ENCODE data around the gene CORIN.

The CORIN gene

DNA sequence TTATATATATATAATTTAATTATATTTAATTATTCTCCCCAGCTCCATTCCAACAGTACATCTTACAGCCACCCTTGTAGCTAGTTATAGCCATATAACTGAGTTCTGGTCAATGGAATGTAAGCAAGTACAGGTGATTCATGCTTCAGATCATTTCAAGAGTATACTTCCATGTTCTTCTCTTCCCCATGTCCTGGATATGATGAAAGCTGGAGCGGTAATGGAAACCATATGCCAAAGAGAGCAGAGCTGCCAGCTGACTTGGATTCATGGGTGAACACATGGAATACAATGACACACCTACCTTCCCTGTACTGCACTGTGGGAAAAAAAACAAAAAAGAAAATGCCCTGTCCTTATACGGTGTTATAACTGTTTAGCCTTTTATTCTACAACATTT lies 17.5 kb upstream of the CORIN start (continued):
- TF ChIP-seq, protein P1, sequence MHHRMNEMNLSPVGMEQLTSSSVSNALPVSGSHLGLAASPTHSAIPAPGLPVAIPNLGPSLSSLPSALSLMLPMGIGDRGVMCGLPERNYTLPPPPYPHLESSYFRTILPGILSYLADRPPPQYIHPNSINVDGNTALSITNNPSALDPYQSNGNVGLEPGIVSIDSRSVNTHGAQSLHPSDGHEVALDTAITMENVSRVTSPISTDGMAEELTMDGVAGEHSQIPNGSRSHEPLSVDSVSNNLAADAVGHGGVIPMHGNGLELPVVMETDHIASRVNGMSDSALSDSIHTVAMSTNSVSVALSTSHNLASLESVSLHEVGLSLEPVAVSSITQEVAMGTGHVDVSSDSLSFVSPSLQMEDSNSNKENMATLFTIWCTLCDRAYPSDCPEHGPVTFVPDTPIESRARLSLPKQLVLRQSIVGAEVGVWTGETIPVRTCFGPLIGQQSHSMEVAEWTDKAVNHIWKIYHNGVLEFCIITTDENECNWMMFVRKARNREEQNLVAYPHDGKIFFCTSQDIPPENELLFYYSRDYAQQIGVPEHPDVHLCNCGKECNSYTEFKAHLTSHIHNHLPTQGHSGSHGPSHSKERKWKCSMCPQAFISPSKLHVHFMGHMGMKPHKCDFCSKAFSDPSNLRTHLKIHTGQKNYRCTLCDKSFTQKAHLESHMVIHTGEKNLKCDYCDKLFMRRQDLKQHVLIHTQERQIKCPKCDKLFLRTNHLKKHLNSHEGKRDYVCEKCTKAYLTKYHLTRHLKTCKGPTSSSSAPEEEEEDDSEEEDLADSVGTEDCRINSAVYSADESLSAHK (tag by site-specific recombination; IDR thresholded peaks at IDR 0.05): no peak
- no peak for TF ChIP-seq ZNF416 (tag by site-specific recombination; IDR thresholded peaks at IDR 0.05)
- no peak for TF ChIP-seq ZNF585B (tag by site-specific recombination; IDR thresholded peaks at IDR 0.05)
- TF ChIP-seq ZFP37 (tag by site-specific recombination; IDR thresholded peaks at IDR 0.05): no peak
- TF ChIP-seq ZNF112 (tag by site-specific recombination; IDR thresholded peaks at IDR 0.05): no peak
- TF ChIP-seq MEIS1 (CRISPR knock-in tag; IDR thresholded peaks at IDR 0.05; ENCODE audit: borderline replicate concordance): no peak
- no peak for TF ChIP-seq ZSCAN30 (tag by site-specific recombination; IDR thresholded peaks at IDR 0.05)

DNA sequence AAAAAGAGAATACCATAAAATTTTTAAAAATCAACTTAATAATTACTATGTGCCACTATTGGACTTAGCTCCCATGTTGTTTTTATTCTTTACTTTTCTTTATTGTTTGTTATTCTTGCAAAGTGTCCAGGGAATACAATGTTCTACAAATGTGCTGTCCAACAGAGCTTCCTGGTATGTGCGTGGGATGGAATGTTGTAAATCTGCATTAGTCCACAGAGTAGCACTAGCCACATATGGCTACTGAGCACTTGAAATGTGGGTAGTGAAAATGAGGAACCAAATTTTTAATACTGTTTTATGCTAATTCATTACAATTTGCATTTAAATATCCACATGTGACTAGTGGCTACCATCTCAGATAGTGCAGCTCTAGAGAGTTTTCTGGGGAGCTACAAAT lies 14.3 kb upstream of the CORIN start:
- no peak overlapping the region for H3K27ac ChIP-seq (ENCODE audit: extremely low read depth, low read depth, low read length)
- POLR2A ChIA-PET: interaction anchor here (0.5 kb wide), 1 partner anchor 10 kb away, joined by 3 read pairs; no protein-coding TSS in a partner anchor
- CTCF ChIA-PET: no interaction called here

DNA sequence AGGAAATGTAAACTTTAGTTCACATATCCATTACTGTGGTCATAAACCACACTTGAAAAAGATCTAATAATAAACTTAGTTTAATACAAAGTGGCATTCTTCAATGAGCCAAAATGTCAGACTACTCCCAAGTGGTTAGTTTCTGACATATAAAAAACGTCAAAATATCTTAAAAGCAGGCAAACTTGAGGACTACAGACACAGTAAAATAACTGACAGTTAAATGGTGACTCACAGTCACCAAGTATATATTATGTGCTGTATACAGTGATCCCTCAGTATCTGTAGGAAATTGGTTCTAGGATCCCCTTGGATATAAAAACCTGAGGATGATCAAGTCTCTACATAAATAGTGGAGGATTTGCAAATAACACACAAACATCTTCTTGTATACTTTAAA lies 11.6 kb upstream of the CORIN start:
- H3K9me3 ChIP-seq (ENCODE audit: control insufficient read depth, insufficient read depth, low read depth, low read length): no peaks in the 10 kb centered on the region
- TF ChIP-seq ZNF335 (tag by site-specific recombination; conservative IDR thresholded peaks at IDR 0.05) (no peak), ZNF16 (tag by site-specific recombination; IDR thresholded peaks at IDR 0.05; ENCODE audit: low read depth) (no peak), MZF1 (tag by site-specific recombination; IDR thresholded peaks at IDR 0.05; ENCODE audit: borderline replicate concordance) (no peak)
- H3K36me3 ChIP-seq (ENCODE audit: control insufficient read depth in 2 of 2, insufficient read depth in 1 of 2, low read length in 2 of 2): peaks cover 3 to 51% of the 10 kb centered on the region in 2 experiments; a peak in 2 of 3 replicates
- no peak overlapping the region for H3K4me3 ChIP-seq (ENCODE audit: low read depth, low read length)
- H3K27ac ChIP-seq (ENCODE audit: extremely low read depth, low read depth, low read length): no peak overlapping the region
- ChIA-PET POLR2A (no interaction called here), CTCF (no interaction called here)
- H3K4me1 ChIP-seq (ENCODE audit: control insufficient read depth, insufficient read depth, low read length): no peaks in the 10 kb centered on the region

More for the DNA sequence above, 14.3 kb upstream of the CORIN start:
- no peaks in the 10 kb centered on the region for H3K4me1 ChIP-seq (ENCODE audit: control insufficient read depth, insufficient read depth, low read length)
- TF ChIP-seq BCL11B (tag by site-specific recombination; IDR thresholded peaks at IDR 0.05; ENCODE audit: low read depth): no peak
- TF ChIP-seq ZNF416 (tag by site-specific recombination; IDR thresholded peaks at IDR 0.05): no peak
- TF ChIP-seq WT1 (tag by site-specific recombination; IDR thresholded peaks at IDR 0.05): no peak
- no peak for TF ChIP-seq ZSCAN30 (tag by site-specific recombination; IDR thresholded peaks at IDR 0.05)
- TF ChIP-seq, protein P2, sequence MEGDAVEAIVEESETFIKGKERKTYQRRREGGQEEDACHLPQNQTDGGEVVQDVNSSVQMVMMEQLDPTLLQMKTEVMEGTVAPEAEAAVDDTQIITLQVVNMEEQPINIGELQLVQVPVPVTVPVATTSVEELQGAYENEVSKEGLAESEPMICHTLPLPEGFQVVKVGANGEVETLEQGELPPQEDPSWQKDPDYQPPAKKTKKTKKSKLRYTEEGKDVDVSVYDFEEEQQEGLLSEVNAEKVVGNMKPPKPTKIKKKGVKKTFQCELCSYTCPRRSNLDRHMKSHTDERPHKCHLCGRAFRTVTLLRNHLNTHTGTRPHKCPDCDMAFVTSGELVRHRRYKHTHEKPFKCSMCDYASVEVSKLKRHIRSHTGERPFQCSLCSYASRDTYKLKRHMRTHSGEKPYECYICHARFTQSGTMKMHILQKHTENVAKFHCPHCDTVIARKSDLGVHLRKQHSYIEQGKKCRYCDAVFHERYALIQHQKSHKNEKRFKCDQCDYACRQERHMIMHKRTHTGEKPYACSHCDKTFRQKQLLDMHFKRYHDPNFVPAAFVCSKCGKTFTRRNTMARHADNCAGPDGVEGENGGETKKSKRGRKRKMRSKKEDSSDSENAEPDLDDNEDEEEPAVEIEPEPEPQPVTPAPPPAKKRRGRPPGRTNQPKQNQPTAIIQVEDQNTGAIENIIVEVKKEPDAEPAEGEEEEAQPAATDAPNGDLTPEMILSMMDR (tag by site-specific recombination; IDR thresholded peaks at IDR 0.05): no peak
- no peak for TF ChIP-seq ZNF112 (tag by site-specific recombination; IDR thresholded peaks at IDR 0.05)
- no peak for TF ChIP-seq ZNF623 (tag by site-specific recombination; IDR thresholded peaks at IDR 0.05)
- H3K4me3 ChIP-seq (ENCODE audit: low read depth, low read length): no peak overlapping the region
- no peaks in the 10 kb centered on the region for H3K9me3 ChIP-seq (ENCODE audit: control insufficient read depth, insufficient read depth, low read depth, low read length)
- H3K36me3 ChIP-seq (ENCODE audit: control insufficient read depth in 2 of 2, insufficient read depth in 1 of 2, low read length in 2 of 2): peaks cover 3 to 54% of the 10 kb centered on the region in 2 experiments; a peak in 1 of 3 replicates

DNA sequence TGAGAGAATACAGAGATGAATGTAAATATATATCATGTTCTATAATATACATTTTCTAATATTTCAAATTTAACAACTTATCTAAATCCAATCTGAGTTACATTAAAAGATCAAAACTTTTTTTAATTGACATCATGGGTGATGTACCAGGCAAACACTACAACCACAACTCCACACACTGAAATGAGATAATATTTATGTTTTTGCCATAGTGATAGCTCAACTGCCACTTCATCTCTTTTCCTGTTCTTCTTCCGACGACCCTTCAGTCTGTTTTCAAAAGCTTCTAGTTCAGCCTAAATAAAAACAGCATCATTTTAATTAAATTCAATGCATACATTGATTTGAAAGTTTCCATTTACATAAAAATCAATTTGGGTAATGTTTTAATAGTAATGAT lies 10.2 kb upstream of the CORIN start:
- no peak overlapping the region for H3K4me3 ChIP-seq (ENCODE audit: low read depth, low read length)
- H3K27ac ChIP-seq (ENCODE audit: extremely low read depth, low read depth, low read length): no peak overlapping the region
- no peaks in the 10 kb centered on the region for H3K4me1 ChIP-seq (ENCODE audit: control insufficient read depth, insufficient read depth, low read length)
- no peaks in the 10 kb centered on the region for H3K9me3 ChIP-seq (ENCODE audit: control insufficient read depth, insufficient read depth, low read depth, low read length)
- peaks cover 3 to 52% of the 10 kb centered on the region in 2 experiments; a peak in 2 of 3 replicates for H3K36me3 ChIP-seq (ENCODE audit: control insufficient read depth in 2 of 2, insufficient read depth in 1 of 2, low read length in 2 of 2)
- POLR2A ChIA-PET: no interaction called here
- CTCF ChIA-PET: interaction anchor here (0.7 to 1.1 kb wide), 2 partner anchors 11 to 41 kb away, joined by 3 read pairs; no protein-coding TSS in a partner anchor
- TF ChIP-seq ZNF600 (tag by site-specific recombination; IDR thresholded peaks at IDR 0.05) (no peak), ZNF76 (tag by site-specific recombination; IDR thresholded peaks at IDR 0.05; ENCODE audit: borderline replicate concordance, low read depth) (no peak), ZNF138 (tag by site-specific recombination; IDR thresholded peaks at IDR 0.05; ENCODE audit: borderline replicate concordance) (no peak), ZNF274 (IDR thresholded peaks at IDR 0.05; ENCODE audit: low read length) (no peak), ZNF274 (tag by site-specific recombination; IDR thresholded peaks at IDR 0.05; ENCODE audit: borderline replicate concordance) (no peak), ZNF654 (tag by site-specific recombination; IDR thresholded peaks at IDR 0.05; ENCODE audit: low read depth) (no peak), KLF10 (tag by site-specific recombination; IDR thresholded peaks at IDR 0.05) (no peak), FEZF1 (tag by site-specific recombination; IDR thresholded peaks at IDR 0.05) (no peak), ZNF155 (tag by site-specific recombination; IDR thresholded peaks at IDR 0.05) (no peak)
- TF ChIP-seq, protein P3, sequence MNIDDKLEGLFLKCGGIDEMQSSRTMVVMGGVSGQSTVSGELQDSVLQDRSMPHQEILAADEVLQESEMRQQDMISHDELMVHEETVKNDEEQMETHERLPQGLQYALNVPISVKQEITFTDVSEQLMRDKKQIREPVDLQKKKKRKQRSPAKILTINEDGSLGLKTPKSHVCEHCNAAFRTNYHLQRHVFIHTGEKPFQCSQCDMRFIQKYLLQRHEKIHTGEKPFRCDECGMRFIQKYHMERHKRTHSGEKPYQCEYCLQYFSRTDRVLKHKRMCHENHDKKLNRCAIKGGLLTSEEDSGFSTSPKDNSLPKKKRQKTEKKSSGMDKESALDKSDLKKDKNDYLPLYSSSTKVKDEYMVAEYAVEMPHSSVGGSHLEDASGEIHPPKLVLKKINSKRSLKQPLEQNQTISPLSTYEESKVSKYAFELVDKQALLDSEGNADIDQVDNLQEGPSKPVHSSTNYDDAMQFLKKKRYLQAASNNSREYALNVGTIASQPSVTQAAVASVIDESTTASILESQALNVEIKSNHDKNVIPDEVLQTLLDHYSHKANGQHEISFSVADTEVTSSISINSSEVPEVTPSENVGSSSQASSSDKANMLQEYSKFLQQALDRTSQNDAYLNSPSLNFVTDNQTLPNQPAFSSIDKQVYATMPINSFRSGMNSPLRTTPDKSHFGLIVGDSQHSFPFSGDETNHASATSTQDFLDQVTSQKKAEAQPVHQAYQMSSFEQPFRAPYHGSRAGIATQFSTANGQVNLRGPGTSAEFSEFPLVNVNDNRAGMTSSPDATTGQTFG (tag by site-specific recombination; IDR thresholded peaks at IDR 0.05; ENCODE audit: borderline replicate concordance): no peak
